Coronary artery (tissue), 2 donors: ENCODE measurements around the gene PYURF.

ENCODE experiments used
- DNase-seq: peaks from one replicate; pipeline ENCODE4 v3.0.0-alpha.2; 2017; ENCODE audit warnings: low spot score
- H3K27ac ChIP-seq, 2 donors: fragments of 200-600 bp; sonication (generic); one replicate each; pipeline ENCODE4 v1.5.1; 2016 to 2019
- H3K4me3 ChIP-seq: fragments of 200-600 bp; sonication (generic); 2 replicates; pipeline ENCODE4 v1.5.1; 2016; ENCODE audit warnings: mild to moderate bottlenecking, moderate library complexity
- CTCF ChIP-seq: fragments of 200-600 bp; sonication (generic); IDR thresholded peaks from one replicate; pipeline ENCODE4 v1.5.1; 2019; ENCODE audit warnings: antibody characterized with exemption

The PYURF gene

GRCh38 chr4:88533937-88534750 lies 10.6 kb upstream of the PYURF start:
- Histone ChIP-seq H3K4me3 (no peak overlapping the region), H3K27ac (no peak overlapping the region)
- no peak for TF ChIP-seq CTCF
- no peak for DNase-seq

GRCh38 chr4:88533088-88533790 lies 9.7 kb upstream of the PYURF start:
- Histone ChIP-seq H3K4me3 (no peak overlapping the region), H3K27ac (no peak overlapping the region)
- DNase-seq: no peak
- no peak for TF ChIP-seq CTCF

- no peak for DNase-seq
- H3K4me3 ChIP-seq: no peak overlapping the region
- TF ChIP-seq CTCF: no peak
- no peak overlapping the region for H3K27ac ChIP-seq
Measured at GRCh38 chr4:88531549-88531948, 8.0 kb upstream of the PYURF start.

- Histone ChIP-seq H3K4me3 (no peak overlapping the region), H3K27ac (no peak overlapping the region)
- no peak for DNase-seq
- no peak for TF ChIP-seq CTCF
Measured at GRCh38 chr4:88528861-88529260, 5.3 kb upstream of the PYURF start.

GRCh38 chr4:88527787-88528186 lies 4.2 kb upstream of the PYURF start:
- H3K27ac ChIP-seq: no peak overlapping the region
- no peak for DNase-seq
- H3K4me3 ChIP-seq: no peak overlapping the region
- TF ChIP-seq CTCF: no peak

- no peak for DNase-seq
- Histone ChIP-seq H3K4me3 (no peak overlapping the region), H3K27ac (no peak overlapping the region)
- TF ChIP-seq CTCF: no peak
Measured at GRCh38 chr4:88526221-88526815, 2.7 kb upstream of the PYURF start.
